ENCODE measurements around the gene TIAL1.
"Not testable (repeated sequence)": the region's sequence is repeated elsewhere in the genome, so short reads cannot be mapped to it uniquely, and the experiment has no call there.

TIAL1 gene

DNA sequence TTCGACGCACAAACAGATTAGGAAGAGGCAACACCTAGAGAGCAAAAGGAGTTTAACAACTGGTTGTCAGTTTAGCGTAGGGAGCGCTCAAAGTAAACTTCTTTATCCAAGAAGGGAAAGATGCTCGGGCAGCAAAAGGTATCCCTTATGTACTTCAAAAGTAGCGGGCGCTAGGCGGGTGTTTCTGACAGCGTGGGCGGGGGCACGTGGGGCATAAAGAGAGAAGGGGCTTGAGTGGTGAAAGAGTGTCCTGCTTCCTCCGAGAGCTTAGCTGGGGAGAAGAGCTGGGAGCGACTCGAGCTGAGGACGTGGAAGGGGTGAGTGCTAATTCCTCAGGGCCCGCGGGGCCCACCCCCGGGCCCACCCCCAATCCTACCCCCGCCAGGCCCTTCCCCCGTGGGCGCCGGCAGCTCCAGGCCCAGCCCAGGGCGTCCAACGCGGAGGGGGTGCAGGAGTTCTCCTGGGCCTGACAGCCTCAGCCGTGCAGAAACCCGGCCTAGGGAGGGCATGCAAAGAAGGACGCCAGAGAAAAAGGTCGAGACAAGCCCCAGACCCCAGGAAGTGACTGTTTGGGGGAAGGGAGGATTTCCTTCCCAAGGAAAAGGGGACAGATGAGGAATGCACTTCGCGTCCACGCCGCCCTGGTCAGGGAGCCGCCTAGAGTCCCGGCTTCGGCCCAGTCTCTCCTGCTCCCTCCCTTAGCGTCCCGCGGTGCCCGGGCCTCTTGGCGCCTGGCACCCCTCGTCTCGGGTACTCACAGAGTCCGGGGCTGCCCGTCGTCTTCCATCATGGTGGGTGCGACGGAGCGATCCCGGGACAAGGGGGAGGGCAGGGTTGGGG, 868 bp downstream of the TIAL1 start:
- H3K9me3 Mint-ChIP-seq: no peaks in the 10 kb centered on the region
- peak overlapping the region; percentile 98 for H3K27ac Mint-ChIP-seq
- peak overlapping the region; percentile 89 for H3K4me3 Mint-ChIP-seq
- peaks cover 53% of the 10 kb centered on the region for H3K36me3 Mint-ChIP-seq
- ATAC-seq (peak; percentile 57), DNase-seq (ENCODE audit: low spot score in 2 of 2) (peak; percentile 59 to 81)
- H3K4me1 Mint-ChIP-seq: peaks cover 47% of the 10 kb centered on the region

DNA sequence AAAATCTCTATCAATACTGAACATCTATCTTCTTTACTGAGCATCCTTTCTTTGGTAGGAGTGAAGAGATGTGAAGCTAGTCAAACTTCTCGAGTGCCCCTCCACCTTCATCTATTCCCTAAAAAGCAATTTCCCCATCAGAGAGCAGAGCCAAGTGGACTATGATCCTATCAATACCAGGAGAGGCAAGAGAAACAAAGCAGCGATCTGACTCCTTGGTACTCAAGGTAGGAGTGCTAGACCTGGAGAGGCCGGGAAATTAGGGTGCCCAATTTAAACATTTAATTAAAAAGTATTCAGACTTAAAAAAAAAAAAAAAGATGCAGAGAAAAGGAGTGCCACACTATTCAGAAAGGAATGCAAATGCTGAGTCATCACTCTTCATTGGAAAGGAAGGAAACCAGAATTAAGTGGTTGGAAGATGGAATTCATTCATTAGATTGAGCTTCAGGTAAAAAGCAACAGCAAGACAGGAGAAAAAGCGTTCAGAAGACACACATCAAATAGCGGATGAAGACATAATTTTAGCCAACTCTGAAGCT, 1.6 kb downstream of the TIAL1 start:
- Mint-ChIP-seq H3K27ac (peak overlapping the region; percentile 98), H3K36me3 (peaks cover 60% of the 10 kb centered on the region), H3K4me3 (peak overlapping the region; percentile 89), H3K9me3 (no peaks in the 10 kb centered on the region), H3K4me1 (peaks cover 47% of the 10 kb centered on the region)
- ATAC-seq (no peak), DNase-seq (ENCODE audit: low spot score in 2 of 2) (no peak)

DNA sequence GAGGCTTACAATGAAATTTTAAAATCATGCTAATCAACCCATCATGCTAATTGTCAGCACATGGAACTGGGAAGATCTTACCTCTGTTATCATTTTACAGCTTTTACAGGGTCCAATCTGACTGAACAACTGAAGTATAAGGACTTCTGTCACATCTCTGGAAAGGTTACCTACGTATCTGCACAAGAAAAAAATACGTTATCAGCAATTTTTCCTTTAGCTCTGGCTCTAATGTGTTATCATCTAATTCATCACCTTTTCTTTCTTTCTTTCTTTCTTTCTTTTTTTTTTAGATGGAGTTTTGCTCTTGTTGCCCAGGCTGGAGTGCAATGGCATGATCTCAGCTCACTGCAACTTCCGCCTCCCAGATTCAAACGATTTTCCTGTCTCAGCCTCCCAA, 8.7 kb downstream of the TIAL1 start:
- no peak for ATAC-seq
- DNase-seq (ENCODE audit: low spot score in 2 of 2): no peak
- H3K36me3 Mint-ChIP-seq: peaks cover 25% of the 10 kb centered on the region
- no peaks in the 10 kb centered on the region for H3K9me3 Mint-ChIP-seq
- no peak overlapping the region for H3K4me3 Mint-ChIP-seq
- peaks cover 17% of the 10 kb centered on the region for H3K4me1 Mint-ChIP-seq
- no peak overlapping the region for H3K27ac Mint-ChIP-seq

DNA sequence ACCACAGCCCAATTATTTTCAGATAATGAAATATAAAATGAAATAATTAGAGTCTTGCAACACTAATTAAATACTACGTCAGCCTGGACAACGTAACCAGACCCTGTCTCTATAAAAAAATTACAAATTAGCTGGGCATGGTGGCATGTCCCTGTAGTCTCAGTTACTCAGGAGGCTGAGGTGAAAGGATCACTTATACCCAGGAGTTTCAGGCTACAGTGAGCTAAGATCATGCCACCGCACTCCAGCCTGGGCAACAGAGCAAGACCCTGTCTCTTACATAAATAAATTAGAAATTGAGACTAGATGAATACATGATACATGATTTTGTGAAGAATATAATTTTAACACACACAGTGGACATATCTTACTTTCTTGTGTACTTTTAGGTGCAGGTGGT, 18.4 kb downstream of the TIAL1 start:
- Mint-ChIP-seq H3K4me1 (peaks cover 14% of the 10 kb centered on the region), H3K27ac (no peak overlapping the region), H3K9me3 (no peaks in the 10 kb centered on the region), H3K4me3 (no peak overlapping the region), H3K36me3 (no peaks in the 10 kb centered on the region)
- ATAC-seq (no peak), DNase-seq (ENCODE audit: low spot score in 2 of 2) (no peak)

DNA sequence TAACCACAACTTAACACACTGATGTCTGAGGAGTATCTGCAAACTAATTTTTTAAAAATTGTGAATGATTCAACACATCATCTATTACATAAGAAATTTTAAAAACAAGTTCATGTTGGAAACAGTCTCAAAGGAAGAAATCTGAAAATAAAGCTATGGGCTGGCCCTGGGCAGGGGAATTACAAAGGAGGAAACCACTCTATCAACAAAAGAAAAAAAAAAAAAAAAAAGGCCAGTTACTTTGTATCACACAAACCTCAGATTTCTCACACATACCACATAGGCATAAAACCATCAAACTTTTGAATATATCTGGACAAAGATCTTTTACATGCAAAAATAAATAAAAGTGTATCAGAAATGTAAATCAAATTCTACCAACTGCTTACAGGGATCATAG, 20.8 kb downstream of the TIAL1 start:
- no peaks in the 10 kb centered on the region for H3K36me3 Mint-ChIP-seq
- H3K4me3 Mint-ChIP-seq: no peak overlapping the region
- DNase-seq (ENCODE audit: low spot score in 2 of 2) (no peak), ATAC-seq (peak; percentile 44)
- peak overlapping the region; percentile 45 for H3K27ac Mint-ChIP-seq
- no peaks in the 10 kb centered on the region for H3K9me3 Mint-ChIP-seq
- H3K4me1 Mint-ChIP-seq: peaks cover 14% of the 10 kb centered on the region

DNA sequence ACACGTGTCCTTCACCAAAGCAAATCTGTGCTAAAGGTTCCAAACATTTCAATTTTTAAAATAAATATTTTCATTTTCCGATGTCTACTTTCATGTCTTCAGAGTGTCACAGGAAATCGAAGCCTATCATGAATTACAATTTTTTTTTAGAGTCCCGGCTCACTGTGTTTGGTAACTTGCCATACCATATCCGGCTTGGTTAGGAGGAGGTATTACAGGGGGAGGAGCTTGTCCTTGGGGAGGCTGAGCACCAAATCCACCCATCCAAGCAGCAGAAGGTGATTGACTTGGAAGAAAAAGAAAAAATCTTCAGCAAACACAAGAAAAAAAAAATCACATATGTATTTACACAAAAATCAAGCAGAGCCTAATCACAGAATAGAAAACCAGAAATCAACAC, 21.3 kb downstream of the TIAL1 start:
- H3K4me3 Mint-ChIP-seq: no peak overlapping the region
- peak overlapping the region; percentile 45 for H3K27ac Mint-ChIP-seq
- peaks cover 14% of the 10 kb centered on the region for H3K4me1 Mint-ChIP-seq
- DNase-seq (ENCODE audit: low spot score in 2 of 2) (no peak), ATAC-seq (peak; percentile 54)
- H3K9me3 Mint-ChIP-seq: no peaks in the 10 kb centered on the region
- H3K36me3 Mint-ChIP-seq: no peaks in the 10 kb centered on the region

DNA sequence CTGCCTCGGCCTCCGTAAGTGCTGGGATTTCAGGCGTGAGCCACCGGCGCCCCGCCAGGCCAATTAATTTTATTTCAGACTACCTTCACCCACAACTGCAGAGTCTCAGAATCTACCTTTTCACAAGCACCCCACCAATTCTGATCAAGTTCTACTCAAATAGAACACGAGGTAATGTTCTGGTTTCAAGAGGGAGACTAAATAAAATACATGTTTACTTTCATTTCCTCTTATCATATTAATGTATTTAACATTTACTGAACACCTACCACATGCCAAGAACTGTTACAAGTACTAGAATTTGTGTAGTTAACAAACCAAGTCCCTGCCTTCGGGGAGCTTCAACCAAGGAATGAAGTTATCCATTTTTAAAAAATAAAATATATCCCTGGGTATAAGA, 28.8 kb downstream of the TIAL1 start:
- H3K4me3 Mint-ChIP-seq: no peak overlapping the region

DNA sequence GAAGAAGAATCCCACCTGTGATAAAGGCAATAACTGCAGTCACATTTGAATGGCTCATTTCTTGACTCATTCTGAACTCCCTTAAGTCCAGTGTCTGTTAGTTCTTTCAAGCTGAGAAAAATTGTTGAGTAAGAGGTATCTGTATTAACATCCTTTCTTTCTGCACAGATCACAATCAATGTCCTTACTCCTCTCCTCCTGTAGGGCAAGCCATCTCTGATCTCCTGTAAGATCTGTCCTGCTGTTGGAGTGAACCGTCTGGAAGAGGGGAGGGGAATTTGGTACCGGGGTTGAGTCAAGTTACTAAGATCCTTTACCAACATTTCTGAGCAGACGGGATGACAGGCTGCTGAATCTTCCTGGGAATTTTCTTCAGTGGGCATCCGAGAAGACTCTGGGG, 34.7 kb downstream of the TIAL1 start:
- Mint-ChIP-seq H3K4me3 (no peak overlapping the region), H3K27ac (no peak overlapping the region), H3K9me3 (no peaks in the 10 kb centered on the region), H3K36me3 (no peaks in the 10 kb centered on the region), H3K4me1 (no peaks in the 10 kb centered on the region)
- no peak for ATAC-seq
- no peak for DNase-seq (ENCODE audit: low spot score in 2 of 2)

More for the DNA sequence above, 28.8 kb downstream of the TIAL1 start:
- no peak overlapping the region for H3K27ac Mint-ChIP-seq
- ATAC-seq (no peak), DNase-seq (ENCODE audit: low spot score in 2 of 2) (no peak)
- H3K4me1 Mint-ChIP-seq: no peaks in the 10 kb centered on the region
- H3K9me3 Mint-ChIP-seq: no peaks in the 10 kb centered on the region
- no peaks in the 10 kb centered on the region for H3K36me3 Mint-ChIP-seq

DNA sequence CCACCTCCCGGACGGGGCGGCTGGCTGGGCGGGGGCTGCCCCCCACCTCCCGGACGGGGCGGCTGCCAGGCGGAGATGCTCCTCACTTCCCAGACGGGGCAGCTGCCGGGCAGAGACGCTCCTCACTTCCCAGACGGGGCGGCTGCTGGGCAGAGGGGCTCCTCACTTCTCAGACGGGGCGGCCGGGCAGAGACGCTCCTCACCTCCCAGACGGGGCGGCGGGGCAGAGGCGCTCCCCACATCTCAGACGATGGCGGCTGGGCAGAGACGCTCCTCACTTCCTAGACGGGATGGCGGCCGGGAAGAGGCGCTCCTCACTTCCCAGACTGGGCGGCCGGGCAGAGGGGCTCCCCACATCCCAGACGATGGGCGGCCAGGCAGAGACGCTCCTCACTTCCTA, 37.3 kb downstream of the TIAL1 start:
- not testable (repeated sequence) for H3K4me3 Mint-ChIP-seq; H3K9me3 Mint-ChIP-seq; H3K27ac Mint-ChIP-seq; H3K4me1 Mint-ChIP-seq; H3K36me3 Mint-ChIP-seq; DNase-seq (ENCODE audit: low spot score in 2 of 2); ATAC-seq

DNA sequence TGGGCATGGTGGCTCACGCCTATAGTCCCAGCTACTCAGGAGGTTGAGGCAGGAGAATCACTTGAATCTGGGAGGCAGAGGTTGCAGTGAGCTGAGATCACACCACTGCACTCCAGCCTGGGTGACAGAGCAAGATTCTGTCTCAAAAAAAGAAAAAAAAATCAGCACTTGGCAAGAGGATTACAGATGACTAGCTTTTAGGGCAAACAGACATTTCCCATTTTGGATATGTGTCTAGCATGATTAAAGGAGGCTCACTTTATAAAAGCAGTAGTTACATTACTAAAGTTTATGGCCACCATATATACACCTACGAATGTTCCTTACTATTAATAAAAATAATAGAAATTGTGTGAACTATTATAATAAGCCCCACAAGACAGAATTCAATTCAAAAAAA, 40.7 kb downstream of the TIAL1 start:
- H3K36me3 Mint-ChIP-seq; ATAC-seq; H3K9me3 Mint-ChIP-seq; DNase-seq (ENCODE audit: low spot score in 2 of 2); H3K4me3 Mint-ChIP-seq; H3K27ac Mint-ChIP-seq; H3K4me1 Mint-ChIP-seq: not testable (repeated sequence)

DNA sequence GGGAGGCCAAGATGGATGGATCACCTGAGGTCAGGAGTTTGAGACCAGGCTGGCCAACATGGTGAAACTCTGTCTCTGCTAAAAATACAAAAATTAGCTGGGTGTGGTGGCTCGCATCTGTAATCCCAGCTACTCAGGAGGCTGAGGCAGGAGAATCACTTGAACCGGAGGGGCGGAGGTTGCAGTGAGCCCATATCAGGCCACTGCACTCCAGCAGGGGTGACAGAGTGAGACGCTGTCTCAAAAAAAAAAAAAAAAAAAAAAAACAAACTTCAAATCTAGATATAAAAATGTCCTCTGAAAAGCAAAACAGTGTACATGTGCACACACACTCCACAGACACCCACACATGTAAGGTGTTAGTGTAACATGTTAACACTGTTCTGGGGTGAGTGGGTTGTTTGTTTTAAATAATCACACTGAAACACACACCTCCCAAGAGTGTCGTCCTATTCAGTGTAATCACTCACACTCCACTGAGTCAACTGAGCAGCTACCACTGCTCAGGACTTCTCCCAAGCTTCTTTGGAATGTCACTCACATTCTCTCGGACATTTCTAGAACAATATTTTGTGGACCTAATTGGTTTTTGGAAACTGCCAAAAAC, 41.5 kb downstream of the TIAL1 start:
- Mint-ChIP-seq H3K4me1 (no peaks in the 10 kb centered on the region), H3K27ac (no peak overlapping the region), H3K4me3 (no peak overlapping the region), H3K9me3 (no peaks in the 10 kb centered on the region), H3K36me3 (no peaks in the 10 kb centered on the region)
- DNase-seq (ENCODE audit: low spot score in 2 of 2) (no peak), ATAC-seq (no peak)

DNA sequence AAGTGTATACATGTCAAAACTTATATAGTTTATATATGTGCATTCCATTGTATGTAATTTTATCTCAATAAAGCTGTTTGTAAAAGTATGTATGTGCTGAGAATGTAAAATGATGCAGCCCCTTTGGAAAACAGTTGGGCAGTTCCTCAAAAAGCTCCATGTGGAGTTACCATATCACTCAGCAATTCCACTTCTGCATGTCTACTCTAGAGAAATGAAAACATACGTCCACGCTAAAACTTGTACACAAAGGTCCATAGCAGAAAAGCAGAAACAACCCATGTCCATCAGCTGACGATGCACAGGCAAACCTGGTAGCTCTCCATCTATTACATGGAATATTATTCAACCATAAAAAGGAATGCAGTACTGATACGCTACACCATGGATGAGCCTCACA, 45.9 kb downstream of the TIAL1 start:
- Mint-ChIP-seq H3K36me3 (no peaks in the 10 kb centered on the region), H3K4me3 (no peak overlapping the region), H3K4me1 (no peaks in the 10 kb centered on the region), H3K27ac (no peak overlapping the region), H3K9me3 (no peaks in the 10 kb centered on the region)
- ATAC-seq (no peak), DNase-seq (ENCODE audit: low spot score in 2 of 2) (no peak)

DNA sequence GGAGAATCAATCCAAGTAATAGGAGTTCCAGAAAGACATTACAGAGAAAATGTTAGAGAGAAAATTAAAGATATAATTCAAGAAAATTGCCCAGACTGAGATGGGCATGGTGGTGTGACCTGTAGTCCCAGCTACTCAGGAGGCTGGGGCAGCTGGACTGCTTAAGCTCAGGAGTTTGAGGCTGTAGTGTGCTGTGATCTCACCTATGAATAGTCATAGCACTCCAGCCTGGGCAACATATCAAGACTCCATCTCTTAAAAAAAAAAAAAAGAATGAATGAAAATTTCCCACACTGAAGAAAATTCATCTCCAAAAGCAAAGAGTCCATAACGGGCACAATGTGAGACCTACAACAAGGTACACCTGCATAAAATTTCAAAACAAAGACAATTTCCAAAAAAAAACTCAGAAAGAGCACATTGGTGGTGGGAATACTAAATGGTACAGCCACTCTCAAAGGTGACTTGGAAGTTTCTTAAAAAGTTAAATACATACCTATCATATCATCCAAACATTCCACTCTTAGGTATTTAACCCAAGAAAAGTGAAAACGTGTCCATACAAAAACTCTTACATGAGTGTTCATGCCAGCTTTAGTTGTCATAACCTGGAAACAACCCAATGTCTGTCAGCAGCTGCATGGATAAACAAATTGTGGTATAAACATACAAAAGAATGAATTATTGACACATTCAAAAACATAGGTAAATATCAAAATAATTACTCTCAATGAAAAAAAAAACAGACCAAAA, 47.3 kb downstream of the TIAL1 start:
- DNase-seq (ENCODE audit: low spot score in 2 of 2): no peak
- H3K27ac Mint-ChIP-seq: no peak overlapping the region
- no peaks in the 10 kb centered on the region for H3K9me3 Mint-ChIP-seq
- no peaks in the 10 kb centered on the region for H3K36me3 Mint-ChIP-seq
- H3K4me1 Mint-ChIP-seq: no peaks in the 10 kb centered on the region
- no peak for ATAC-seq
- no peak overlapping the region for H3K4me3 Mint-ChIP-seq

DNA sequence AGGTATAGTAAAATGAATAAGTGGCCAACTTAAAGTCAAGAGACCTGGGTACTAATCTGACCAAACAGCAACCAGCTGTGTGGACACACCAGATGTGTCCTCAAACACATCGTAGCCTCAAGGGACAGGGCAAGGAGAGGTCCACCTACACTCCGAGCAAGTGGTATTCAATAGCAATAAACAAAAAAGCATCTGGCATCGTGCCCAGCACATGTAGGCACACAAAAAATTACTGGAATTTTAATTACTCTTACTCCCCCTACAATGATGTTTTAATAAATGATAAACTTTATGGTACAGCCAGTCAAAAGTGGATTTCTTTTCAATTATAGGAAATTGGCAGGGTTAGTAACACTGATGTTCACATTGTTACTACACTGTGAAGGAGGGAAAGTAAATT, 50.8 kb downstream of the TIAL1 start:
- no peak overlapping the region for H3K4me3 Mint-ChIP-seq
- no peak for ATAC-seq
- no peak for DNase-seq (ENCODE audit: low spot score in 2 of 2)
- H3K9me3 Mint-ChIP-seq: no peaks in the 10 kb centered on the region
- peaks cover 6% of the 10 kb centered on the region for H3K36me3 Mint-ChIP-seq
- H3K27ac Mint-ChIP-seq: no peak overlapping the region
- peaks cover 17% of the 10 kb centered on the region for H3K4me1 Mint-ChIP-seq

DNA sequence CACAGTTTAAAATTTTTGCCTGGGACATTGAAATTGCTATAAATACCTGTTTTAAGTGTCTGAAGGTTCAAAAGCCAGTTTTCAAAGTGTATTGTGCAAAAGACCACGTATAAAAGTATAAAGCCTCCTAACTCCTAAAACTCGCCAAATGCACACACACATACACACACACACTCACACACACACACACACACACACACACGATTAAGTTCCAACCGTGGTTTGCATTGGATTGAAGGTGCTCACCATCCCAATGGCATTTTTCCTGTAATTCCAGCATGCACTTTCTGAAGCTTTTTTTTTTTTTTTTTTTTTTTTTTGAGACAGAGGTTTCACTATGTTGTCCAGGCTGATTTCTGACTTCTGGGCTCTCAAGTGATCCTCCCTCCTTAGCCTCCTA, 51.5 kb downstream of the TIAL1 start:
- DNase-seq (ENCODE audit: low spot score in 2 of 2): no peak
- peaks cover 7% of the 10 kb centered on the region for H3K36me3 Mint-ChIP-seq
- peaks cover 24% of the 10 kb centered on the region for H3K4me1 Mint-ChIP-seq
- H3K9me3 Mint-ChIP-seq: no peaks in the 10 kb centered on the region
- H3K4me3 Mint-ChIP-seq: no peak overlapping the region
- ATAC-seq: no peak
- H3K27ac Mint-ChIP-seq: no peak overlapping the region
